K562 (cell line): ENCODE data around the gene TBRG4. TPM values are rescaled to one million over a fixed set of nuclear protein-coding genes. Genes with fewer than 3 reads are reported as not detected.

Experiments
- ATAC-seq: fragments of 200-7000 bp; cut with Tn5 transposase; 3 replicates; pipeline ENCODE4 v1.9.1; 2020; ENCODE audit warnings: moderate library complexity
- BruUV-seq: library from RNA; stranded (reverse); fragments of 400-500 nt; replicated peaks from 2 replicates; lab custom pipeline; 2021; lab: Mats Ljungman, UMichigan
- CTCF ChIA-PET: fragments of 300-600 bp; formaldehyde crosslinking; extraction: SDS; loops from one replicate; lab custom pipeline; 2021; ENCODE audit warnings: low intra/inter-chr PET ratio; lab: Yijun Ruan, JAX
- POLR2A ChIA-PET: fragments of 300-600, 350-650 bp; sonication (Branson Sonifier 250); formaldehyde crosslinking; extraction: SDS; loops from one replicate; lab custom pipeline; 2021; ENCODE audit warnings: antibody characterized with exemption, inconsistent platforms; lab: Yijun Ruan, JAX
- DNase-seq, 4 experiments: peaks; one replicate each; pipeline versions ENCODE4 v3.0.0 to v3.0.0-alpha.2; 2011 to 2018; ENCODE audit warnings: low spot score in 3 of 4, mixed read lengths in 3 of 4; ENCODE audit errors: extremely low read depth in 1 of 4
- FAIRE-seq: peaks from 2 replicates; lab custom pipeline; 2011; peaks lifted over from hg19 to GRCh38; lab: Jason Lieb, UNC
- H2AFZ ChIP-seq: 2 replicates; pipeline ENCODE4 v1.6.0; 2011; ENCODE audit warnings: low read depth, low read length, control low read depth, inconsistent platforms
- H3K27ac ChIP-seq: fragments of 200-600 bp; 3 replicates; pipeline ENCODE4 v1.8.0; 2011; ENCODE audit warnings: low read depth, mild to moderate bottlenecking, control low read depth, inconsistent platforms, low read length, moderate library complexity, mixed read lengths; ENCODE audit errors: extremely low read depth
- H3K27me3 ChIP-seq, 2 experiments: fragments of 300-600 bp in 1 of 2; 2 replicates in 1 of 2; 3 replicates in 1 of 2; pipeline versions ENCODE4 v1.6.0 to v1.8.0; 2011; ENCODE audit warnings: inconsistent platforms in 2 of 2, low read length in 2 of 2, mild to moderate bottlenecking in 1 of 2, mixed read lengths in 1 of 2, moderate library complexity in 1 of 2; ENCODE audit not compliant: control insufficient read depth in 2 of 2, insufficient read depth in 2 of 2
- H3K36me3 ChIP-seq: fragments of 300-600 bp; 3 replicates; pipeline ENCODE4 v1.8.0; 2011; ENCODE audit warnings: mild to moderate bottlenecking, low read length, inconsistent platforms; ENCODE audit not compliant: control insufficient read depth, insufficient read depth
- H3K4me1 ChIP-seq, 2 experiments: fragments of 200-600 bp in 1 of 2; replicated peaks in 1 of 2; 2 replicates in 1 of 2; 3 replicates in 1 of 2; pipeline versions ENCODE4 v1.5.1 to v1.8.0; 2011; ENCODE audit warnings: inconsistent platforms in 2 of 2, low read length in 2 of 2, mild to moderate bottlenecking in 1 of 2, mixed read lengths in 1 of 2, moderate library complexity in 1 of 2; ENCODE audit not compliant: control insufficient read depth in 2 of 2, insufficient read depth in 2 of 2
- H3K4me2 ChIP-seq: 2 replicates; pipeline ENCODE4 v1.6.1; 2011; ENCODE audit warnings: low read length, control low read depth, inconsistent platforms, mixed read lengths; ENCODE audit not compliant: insufficient read depth
- H3K4me3 ChIP-seq: fragments of 200-600 bp; sonication (generic), shearing (Covaris generic); 2 replicates; pipeline ENCODE4 v1.5.1; 2016; ENCODE audit warnings: control low read depth, inconsistent platforms
- H3K79me2 ChIP-seq: fragments of 200-600 bp; 3 replicates; pipeline ENCODE4 v1.8.0; 2011; ENCODE audit warnings: low read length, inconsistent platforms; ENCODE audit not compliant: control insufficient read depth, insufficient read depth
- H3K9ac ChIP-seq, 2 experiments: 2 replicates each; pipeline versions ENCODE4 v1.6.0 to v1.6.1; 2011; ENCODE audit warnings: low read depth in 2 of 2, low read length in 2 of 2, control low read depth in 1 of 2, inconsistent platforms in 1 of 2, mild to moderate bottlenecking in 1 of 2, mixed read lengths in 1 of 2; ENCODE audit not compliant: insufficient read depth in 1 of 2
- H3K9me1 ChIP-seq: one replicate; pipeline ENCODE4 v1.6.0; 2011; ENCODE audit warnings: inconsistent platforms, mild to moderate bottlenecking, low read length, moderate library complexity; ENCODE audit not compliant: control insufficient read depth, insufficient read depth
- H3K9me3 ChIP-seq: replicated peaks from 2 replicates; pipeline ENCODE4 v1.5.1; 2011; ENCODE audit warnings: low read depth, low read length, inconsistent platforms; ENCODE audit not compliant: control insufficient read depth, insufficient read depth
- H4K20me1 ChIP-seq: replicated peaks from 2 replicates; pipeline ENCODE4 v1.6.1; 2011; ENCODE audit warnings: low read length, inconsistent platforms, mixed read lengths; ENCODE audit not compliant: control insufficient read depth, insufficient read depth
- ARID4B ChIP-seq: sonication (generic); formaldehyde crosslinking; IDR thresholded peaks from 2 replicates; pipeline ENCODE4 v1.8.0; 2022; ENCODE audit warnings: mild to moderate bottlenecking, missing genetic modification reagents
- BRD9 ChIP-seq: fragments of 450-650 bp; IDR thresholded peaks from 2 replicates; pipeline ENCODE4 v1.6.1; 2018; ENCODE audit warnings: low read depth; ENCODE audit not compliant: partially characterized antibody
- ELF2 ChIP-seq: fragments of 250-450 bp; sonication (Bioruptor Pico); IDR thresholded peaks from 2 replicates; pipeline ENCODE4 v1.5.0; 2021; ENCODE audit warnings: mild to moderate bottlenecking
- ESRRB ChIP-seq: fragments of 250-450 bp; sonication (Bioruptor Pico); IDR thresholded peaks from 2 replicates; pipeline ENCODE4 v1.5.0; 2020; ENCODE audit warnings: mild to moderate bottlenecking, moderate library complexity, borderline replicate concordance
- HDAC3 ChIP-seq: fragments of 450-650 bp; IDR thresholded peaks from 2 replicates; pipeline ENCODE4 v1.6.1; 2018; ENCODE audit warnings: borderline replicate concordance, mild to moderate bottlenecking, moderate library complexity; ENCODE audit not compliant: partially characterized antibody
- POLR3G ChIP-seq: IDR thresholded peaks from 2 replicates; pipeline ENCODE4 v1.6.1; 2011; ENCODE audit not compliant: insufficient read length, insufficient replicate concordance; ENCODE audit errors: extremely low read depth
- SMARCA5 ChIP-seq: fragments of 450-650 bp; IDR thresholded peaks from 2 replicates; pipeline ENCODE4 v1.6.1; 2016
- SREBF2 ChIP-seq: sonication (generic); formaldehyde crosslinking; IDR thresholded peaks from 2 replicates; pipeline ENCODE4 v1.4.0; 2020; ENCODE audit warnings: mild to moderate bottlenecking, missing genetic modification reagents
- SRSF3 ChIP-seq: fragments of 200-400 bp; formaldehyde crosslinking; IDR thresholded peaks from 2 replicates; pipeline ENCODE4 v1.6.1; 2016; ENCODE audit warnings: mild to moderate bottlenecking, low read length, moderate library complexity; ENCODE audit not compliant: insufficient read depth
- ZNF586 ChIP-seq: fragments of 450-650 bp; formaldehyde crosslinking; conservative IDR thresholded peaks from 2 replicates; pipeline ENCODE4 v1.4.0; 2020; ENCODE audit warnings: mild to moderate bottlenecking, moderate library complexity
- WGBS: fragments of 100-300 bp; shearing (Covaris generic); methylation state at CpG from one replicate; pipeline ENCODE4 v1.1.6; 2016; ENCODE audit warnings: low coverage, mixed read lengths; ENCODE audit not compliant: insufficient coverage; ENCODE audit errors: missing lambda C conversion rate; 5-methylcytosine and 5-hydroxymethylcytosine counted together
- in situ Hi-C: fragments of 300-500 bp; cut with MboI; formaldehyde crosslinking; loops from 4 replicates; pipeline ENCODE4 v1.15.0; 2018; ENCODE audit warnings: inconsistent platforms, mixed read lengths
- intact Hi-C: fragments of 100-400 bp; cut with micrococcal nuclease; formaldehyde crosslinking; loops from 2 replicates; pipeline ENCODE4 v1.14.2; 2022
- polyA plus RNA-seq, 8 experiments: library from polyadenylated mRNA; depleted of rRNA in 4 of 8; stranded (reverse) in 5 of 8; unstranded in 3 of 8; fragments of >200 nt; fragmentation: Nextera tagmentation in 2 of 8; fragmentation: Illumina TruSeq in 1 of 8; extraction: Ambion mirVana in 2 of 8; extraction: Trizol in 1 of 8; gene quantifications; 2 replicates each; pipeline versions ENCODE4 v1.2.1 to v1.2.3, GENCODE V29; 2011 to 2014; ENCODE audit warnings: inconsistent platforms in 1 of 8, missing spikeins in 1 of 8
- total RNA-seq, 7 experiments: library from RNA; depleted of rRNA in 6 of 7; stranded (reverse); fragments of >200 nt in 6 of 7; fragmentation: Illumina TruSeq in 2 of 7; extraction: Trizol in 2 of 7; gene quantifications; 2 replicates each; pipeline versions ENCODE4 v1.2.1 to v1.2.3, GENCODE V29; 2011 to 2021; ENCODE audit warnings: low replicate concordance in 1 of 7

The TBRG4 gene
- total and polyA plus RNA-seq, 9 of the 15 experiments (the other 6 are each of a cell fraction or from before 2014, with no cell fraction given) = 11.2 to 322 (median 216) TPM

GRCh38 chr7:45092931-45093235 lies 18.6 kb downstream of the TBRG4 start (continued):
- TF ChIP-seq ARID4B (CRISPR knock-in tag) (no peak), SRSF3 (no peak)

- H2AFZ ChIP-seq = peak overlapping the region; percentile 54
These were observed 19.2 kb downstream of the TBRG4 start for GRCh38 chr7:45092100-45092930.

More at GRCh38 chr7:45092100-45092930, 19.2 kb downstream of the TBRG4 start:
- peak; percentile 48 for FAIRE-seq
- Histone ChIP-seq H3K4me1 (peaks cover 2 to 20% of the 10 kb centered on the region in 2 experiments; a peak in 3 of 5 replicates), H4K20me1 (0 out of 2 replicates have a peak, but pooled peaks cover 4% of the 10 kb centered on the region), H3K9ac (no peak overlapping the region; a peak in 1 of 4 replicates), H3K79me2 (no peaks in the 10 kb centered on the region), H3K4me2 (no peak overlapping the region), H3K27me3 (no peaks in the 10 kb centered on the region), H3K4me3 (no peak overlapping the region), H3K27ac (no peak overlapping the region), H3K9me3 (no peaks in the 10 kb centered on the region; the same call in none of the 2 replicates), H3K36me3 (no peaks in the 10 kb centered on the region), H3K9me1 (no peaks in the 10 kb centered on the region)
- WGBS = 2% methylated on average over 7 of the region's 7 CpGs
- ChIA-PET CTCF (no interaction called here), POLR2A (interaction anchor here (0.6 to 2.3 kb wide), 3 partner anchors 12 to 52 kb away, joined by 3 to 19 read pairs (median 7); partner anchors contain the start of gene TBRG4)
- no TSS peak for BruUV-seq
- intact Hi-C loops = no loop called here
- in situ Hi-C loops = no loop called here
- peak; percentile 19; the same call in 2 of the 3 replicates for ATAC-seq
- peak in 2 of 4 experiments; percentile 43 to 44 for DNase-seq
- TF ChIP-seq SMARCA5 (no peak), HDAC3 (no peak), POLR3G (no peak), ELF2 (CRISPR knock-in tag) (no peak), BRD9 (no peak), SREBF2 (CRISPR knock-in tag) (no peak), ZNF586 (CRISPR knock-in tag) (no peak), ESRRB (CRISPR knock-in tag) (no peak)
